Measurements from ENCODE around the gene TMEM44. TPM values are rescaled to one million over a fixed set of nuclear protein-coding genes. Genes with fewer than 3 reads are reported as not detected.

Gene TMEM44, protein sequence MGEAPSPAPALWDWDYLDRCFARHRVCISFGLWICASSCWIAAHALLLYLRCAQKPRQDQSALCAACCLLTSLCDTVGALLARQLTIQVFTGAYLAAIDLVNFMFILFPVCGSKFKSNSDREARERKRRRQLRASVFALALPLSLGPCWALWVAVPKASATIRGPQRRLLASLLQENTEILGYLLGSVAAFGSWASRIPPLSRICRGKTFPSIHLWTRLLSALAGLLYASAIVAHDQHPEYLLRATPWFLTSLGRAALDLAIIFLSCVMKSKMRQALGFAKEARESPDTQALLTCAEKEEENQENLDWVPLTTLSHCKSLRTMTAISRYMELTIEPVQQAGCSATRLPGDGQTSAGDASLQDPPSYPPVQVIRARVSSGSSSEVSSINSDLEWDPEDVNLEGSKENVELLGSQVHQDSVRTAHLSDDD
- total RNA-seq (2022) (11.8 and 16.3 TPM in 2 replicates), Bru-seq, nascent RNA (percentile 52 among the genes with signal in this experiment), BruChase-seq, experiment 1, labeled RNA remaining after a 2-hour chase (percentile 59 among the genes with signal in this experiment), BruChase-seq, experiment 2, labeled RNA remaining after a 6-hour chase (percentile 58 among the genes with signal in this experiment)
- long read RNA-seq, transcript TMEM44-202 (10 exons, 2,245 nt), result major isoform, 5 of 15 reads
- long read RNA-seq, partial matches to known transcripts, result 1 of 15 reads
- long read RNA-seq, other reads (novel, unspliced or antisense), result 7 of 15 reads

DNA sequence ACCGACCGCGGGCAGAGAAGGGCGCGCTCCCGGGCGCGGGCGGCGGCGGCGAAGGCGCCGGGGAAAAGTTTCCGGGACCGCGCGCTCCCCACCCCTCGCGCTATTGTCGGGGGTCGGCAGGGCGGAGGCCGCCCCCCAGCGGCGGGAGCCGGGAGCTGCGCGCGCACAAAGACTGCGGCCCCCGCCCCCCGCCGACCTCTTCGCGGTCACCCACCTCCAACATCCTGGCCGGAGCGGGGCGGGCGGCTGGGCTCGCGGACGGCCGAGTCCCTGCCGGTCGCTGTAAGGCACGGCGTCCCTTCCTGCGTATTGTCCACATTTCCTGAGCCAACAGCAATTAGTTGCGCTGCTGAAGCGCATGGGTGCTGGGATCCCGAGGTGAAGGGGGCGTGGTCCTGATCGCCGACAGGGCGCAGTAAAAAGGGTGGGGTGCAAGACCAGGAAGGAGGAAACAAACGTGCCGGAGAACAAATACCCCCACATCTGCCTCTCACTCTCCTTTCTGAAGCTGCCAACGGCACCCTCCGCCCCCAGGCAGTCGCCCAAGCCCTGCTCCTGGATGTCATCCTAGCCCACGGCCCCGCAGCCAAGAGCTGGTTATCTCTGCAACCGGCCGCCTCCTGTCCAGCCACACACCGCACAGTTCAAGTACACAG lies at the start of gene TMEM44:
TMEM44 (minus strand) TSS at position 71 of the 656 bp plus-strand sequence. CDS start 204 bp downstream, outside the sequence.
- ChIA-PET CTCF (interaction anchor here (0.6 to 1.4 kb wide), 2 partner anchors 38 to 193 kb away, joined by 3 to 4 read pairs; no protein-coding TSS in a partner anchor), POLR2A (interaction anchor here (1.0 kb wide), 1 partner anchor 637 kb away, joined by 3 read pairs; the partner anchor contains the start of gene XXYLT1)
- H3K9me3 ChIP-seq, result no peaks in the 10 kb centered on the region

GRCh38 chr3:194682694-194683310 lies 49.6 kb upstream of the TMEM44 start:
- Histone ChIP-seq H3K27me3 (replicated peaks; ENCODE audit: control insufficient read depth, insufficient read depth, low read length) (no peaks in the 10 kb centered on the region), H3K36me3 (ENCODE audit: control insufficient read depth, insufficient read depth, low read length) (no peaks in the 10 kb centered on the region), H3K4me1 (peaks cover 10% of the 10 kb centered on the region; the same call in 1 of the 2 replicates), H3K9me3 (no peaks in the 10 kb centered on the region), H3K4me3 (ENCODE audit: low read depth, low read length) (no peak overlapping the region)
- H3K4me1 Mint-ChIP-seq (ENCODE audit: low read depth, unreplicated experiment), result peaks cover 7% of the 10 kb centered on the region
- no peak overlapping the region for H3K4me3 Mint-ChIP-seq (ENCODE audit: unreplicated experiment)
- TF ChIP-seq, protein P1, sequence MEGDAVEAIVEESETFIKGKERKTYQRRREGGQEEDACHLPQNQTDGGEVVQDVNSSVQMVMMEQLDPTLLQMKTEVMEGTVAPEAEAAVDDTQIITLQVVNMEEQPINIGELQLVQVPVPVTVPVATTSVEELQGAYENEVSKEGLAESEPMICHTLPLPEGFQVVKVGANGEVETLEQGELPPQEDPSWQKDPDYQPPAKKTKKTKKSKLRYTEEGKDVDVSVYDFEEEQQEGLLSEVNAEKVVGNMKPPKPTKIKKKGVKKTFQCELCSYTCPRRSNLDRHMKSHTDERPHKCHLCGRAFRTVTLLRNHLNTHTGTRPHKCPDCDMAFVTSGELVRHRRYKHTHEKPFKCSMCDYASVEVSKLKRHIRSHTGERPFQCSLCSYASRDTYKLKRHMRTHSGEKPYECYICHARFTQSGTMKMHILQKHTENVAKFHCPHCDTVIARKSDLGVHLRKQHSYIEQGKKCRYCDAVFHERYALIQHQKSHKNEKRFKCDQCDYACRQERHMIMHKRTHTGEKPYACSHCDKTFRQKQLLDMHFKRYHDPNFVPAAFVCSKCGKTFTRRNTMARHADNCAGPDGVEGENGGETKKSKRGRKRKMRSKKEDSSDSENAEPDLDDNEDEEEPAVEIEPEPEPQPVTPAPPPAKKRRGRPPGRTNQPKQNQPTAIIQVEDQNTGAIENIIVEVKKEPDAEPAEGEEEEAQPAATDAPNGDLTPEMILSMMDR (IDR thresholded peaks at IDR 0.05; ENCODE audit: insufficient read depth in 1 of 2, low read depth in 1 of 2, low read length in 1 of 2, severe bottlenecking in 1 of 2, unreplicated experiment in 1 of 2), result peak; percentile 82 to 83
- CTCF ChIA-PET, result interaction anchor here (0.6 to 2.1 kb wide), 43 partner anchors 9 to 588 kb away, joined by 3 to 32 read pairs (median 5); partner anchors contain the start of genes LSG1 and XXYLT1
- no peak overlapping the region for H3K27ac Mint-ChIP-seq (ENCODE audit: unreplicated experiment)
- H3K9me3 Mint-ChIP-seq (ENCODE audit: unreplicated experiment), result no peaks in the 10 kb centered on the region
- POLR2A ChIA-PET, result interaction anchor here (0.6 to 1.1 kb wide), 4 partner anchors 10 to 86 kb away, joined by 3 to 7 read pairs (median 4); partner anchors contain the start of gene LSG1
- intact Hi-C loops (cut with micrococcal nuclease; ENCODE audit: unreplicated experiment), result loop anchor here (1.0 to 10.0 kb wide), 6 partner anchors 86 to 577 kb away; no protein-coding TSS in a partner anchor
- no TSS peak for BruUV-seq (replicated peaks)
- H3K27me3 Mint-ChIP-seq (ENCODE audit: insufficient read depth, unreplicated experiment), result no peaks in the 10 kb centered on the region
- H3K36me3 Mint-ChIP-seq (ENCODE audit: insufficient read depth, unreplicated experiment), result peaks cover 12% of the 10 kb centered on the region
- DNase-seq, result peak; percentile 83 to 84

More for the DNA sequence above, at the start of gene TMEM44:
- BruUV-seq (replicated peaks), result no TSS peak
- H3K27me3 ChIP-seq (replicated peaks; ENCODE audit: control insufficient read depth, insufficient read depth, low read length), result no peaks in the 10 kb centered on the region
- Mint-ChIP-seq H3K27ac (ENCODE audit: unreplicated experiment) (peak within 1 kb of the TSS; percentile 89), H3K4me3 (ENCODE audit: unreplicated experiment) (peak within 1 kb of the TSS; percentile 96), H3K36me3 (ENCODE audit: insufficient read depth, unreplicated experiment) (peaks cover 11% of the 10 kb centered on the region), H3K4me1 (ENCODE audit: low read depth, unreplicated experiment) (no peaks in the 10 kb centered on the region), H3K9me3 (ENCODE audit: unreplicated experiment) (no peaks in the 10 kb centered on the region), H3K27me3 (ENCODE audit: insufficient read depth, unreplicated experiment) (no peaks in the 10 kb centered on the region)
- peak within 1 kb of the TSS; percentile 84 for H3K4me3 ChIP-seq (ENCODE audit: low read depth, low read length)
- intact Hi-C loops (cut with micrococcal nuclease; ENCODE audit: unreplicated experiment), result no loop called here
- DNase-seq, result peak; percentile 87 to 90
- TF ChIP-seq, protein P1 (IDR thresholded peaks at IDR 0.05; ENCODE audit: insufficient read depth in 1 of 2, low read depth in 1 of 2, low read length in 1 of 2, severe bottlenecking in 1 of 2, unreplicated experiment in 1 of 2), result peak; percentile 42 to 74
- no peaks in the 10 kb centered on the region; the same call in 1 of the 2 replicates for H3K36me3 ChIP-seq (ENCODE audit: control insufficient read depth, insufficient read depth, low read length)
- H3K4me1 ChIP-seq, result no peaks in the 10 kb centered on the region
